ENCODE data around the gene PNPLA2.

PNPLA2 gene

GRCh38 chr11:797296-798092 is 21.2 kb upstream of the PNPLA2 start:
- peak; percentile 91 for DNase-seq (ENCODE audit: low spot score)
- no peak for TF ChIP-seq CTCF (IDR thresholded peaks at IDR 0.05; ENCODE audit: extremely low read depth, missing control alignments)

GRCh38 chr11:798093-798713 is 20.5 kb upstream of the PNPLA2 start, which contains the start of gene SLC25A22:
Gene SLC25A22 (minus strand): TSS chr11:798281. CDS start chr11:795006, 3,275 bp downstream.
- DNase-seq (ENCODE audit: low spot score), result peak; percentile 98
- peak; percentile 95 for TF ChIP-seq CTCF (IDR thresholded peaks at IDR 0.05; ENCODE audit: extremely low read depth, missing control alignments)

GRCh38 chr11:799641-800316 is 18.9 kb upstream of the PNPLA2 start:
- DNase-seq (ENCODE audit: low spot score), result no peak
- TF ChIP-seq CTCF (IDR thresholded peaks at IDR 0.05; ENCODE audit: extremely low read depth, missing control alignments), result no peak

GRCh38 chr11:800473-800872 is 18.2 kb upstream of the PNPLA2 start:
- no peak for TF ChIP-seq CTCF (IDR thresholded peaks at IDR 0.05; ENCODE audit: extremely low read depth, missing control alignments)
- DNase-seq (ENCODE audit: low spot score), result no peak

GRCh38 chr11:801097-801780 is 17.5 kb upstream of the PNPLA2 start:
- TF ChIP-seq CTCF (IDR thresholded peaks at IDR 0.05; ENCODE audit: extremely low read depth, missing control alignments), result no peak
- DNase-seq (ENCODE audit: low spot score), result no peak

- DNase-seq (ENCODE audit: low spot score), result no peak
- TF ChIP-seq CTCF (IDR thresholded peaks at IDR 0.05; ENCODE audit: extremely low read depth, missing control alignments), result no peak
Observed at GRCh38 chr11:802018-802617, 16.6 kb upstream of the PNPLA2 start.
